ENCODE measurements around the gene GNG7.
"Not testable (repeated sequence)": the region's sequence is repeated elsewhere in the genome, so short reads cannot be mapped to it uniquely, and the experiment has no call there.

GNG7 gene

GRCh38 chr19:2512523-2513431, 189.7 kb downstream of the GNG7 start:
- Mint-ChIP-seq H3K4me3 (no peak overlapping the region), H3K9me3 (no peaks in the 10 kb centered on the region), H3K27me3 (peaks cover 12% of the 10 kb centered on the region), H3K36me3 (ENCODE audit: low read depth) (no peaks in the 10 kb centered on the region), H3K4me1 (ENCODE audit: low read depth) (peaks cover 5% of the 10 kb centered on the region), H3K27ac (no peak overlapping the region)
- intact Hi-C loops (cut with micrococcal nuclease) = no loop called here

GRCh38 chr19:2511991-2512390, 190.5 kb downstream of the GNG7 start:
- no peak overlapping the region for H3K4me3 Mint-ChIP-seq
- intact Hi-C loops (cut with micrococcal nuclease) = no loop called here

GRCh38 chr19:2511570-2511969, 190.9 kb downstream of the GNG7 start:
- no peaks in the 10 kb centered on the region for H3K36me3 Mint-ChIP-seq (ENCODE audit: low read depth)
- no peak overlapping the region for H3K27ac Mint-ChIP-seq
- no peaks in the 10 kb centered on the region for H3K9me3 Mint-ChIP-seq
- peaks cover 14% of the 10 kb centered on the region for H3K4me1 Mint-ChIP-seq (ENCODE audit: low read depth)
- no peak overlapping the region for H3K4me3 Mint-ChIP-seq
- intact Hi-C loops (cut with micrococcal nuclease) = no loop called here
- H3K27me3 Mint-ChIP-seq = peaks cover 14% of the 10 kb centered on the region

More at GRCh38 chr19:2511991-2512390, 190.5 kb downstream of the GNG7 start:
- H3K36me3 Mint-ChIP-seq (ENCODE audit: low read depth) = no peaks in the 10 kb centered on the region
- no peak overlapping the region for H3K27ac Mint-ChIP-seq
- H3K4me1 Mint-ChIP-seq (ENCODE audit: low read depth) = peaks cover 13% of the 10 kb centered on the region
- H3K27me3 Mint-ChIP-seq = peaks cover 14% of the 10 kb centered on the region
- no peaks in the 10 kb centered on the region for H3K9me3 Mint-ChIP-seq

GRCh38 chr19:2509096-2509495, 193.4 kb downstream of the GNG7 start:
- Mint-ChIP-seq H3K27ac (no peak overlapping the region), H3K9me3 (no peaks in the 10 kb centered on the region), H3K36me3 (ENCODE audit: low read depth) (no peaks in the 10 kb centered on the region), H3K27me3 (peaks cover 27% of the 10 kb centered on the region), H3K4me1 (ENCODE audit: low read depth) (peaks cover 17% of the 10 kb centered on the region), H3K4me3 (no peak overlapping the region)
- intact Hi-C loops (cut with micrococcal nuclease) = no loop called here

GRCh38 chr19:2507109-2507508, 195.4 kb downstream of the GNG7 start:
- Mint-ChIP-seq H3K27me3 (peaks cover 29% of the 10 kb centered on the region), H3K36me3 (ENCODE audit: low read depth) (no peaks in the 10 kb centered on the region), H3K4me3 (no peak overlapping the region), H3K27ac (no peak overlapping the region), H3K9me3 (no peaks in the 10 kb centered on the region), H3K4me1 (ENCODE audit: low read depth) (peaks cover 27% of the 10 kb centered on the region)
- intact Hi-C loops (cut with micrococcal nuclease) = no loop called here

- H3K27me3 Mint-ChIP-seq = peaks cover 29% of the 10 kb centered on the region
- H3K9me3 Mint-ChIP-seq; H3K36me3 Mint-ChIP-seq (ENCODE audit: low read depth); H3K4me3 Mint-ChIP-seq; H3K27ac Mint-ChIP-seq; intact Hi-C loops (cut with micrococcal nuclease): not testable (repeated sequence)
- H3K4me1 Mint-ChIP-seq (ENCODE audit: low read depth) = peaks cover 27% of the 10 kb centered on the region
Measured at GRCh38 chr19:2506656-2507055, 195.8 kb downstream of the GNG7 start.

GRCh38 chr19:2503521-2504109, 198.9 kb downstream of the GNG7 start:
- Mint-ChIP-seq H3K36me3 (ENCODE audit: low read depth) (no peaks in the 10 kb centered on the region), H3K27ac (peak overlapping the region; percentile 59), H3K9me3 (no peaks in the 10 kb centered on the region), H3K4me3 (no peak overlapping the region), H3K4me1 (ENCODE audit: low read depth) (peaks cover 32% of the 10 kb centered on the region), H3K27me3 (peaks cover 42% of the 10 kb centered on the region)
- intact Hi-C loops (cut with micrococcal nuclease) = no loop called here

GRCh38 chr19:2500841-2501261, 201.6 kb downstream of the GNG7 start:
- no peak overlapping the region for H3K4me3 Mint-ChIP-seq
- peaks cover 35% of the 10 kb centered on the region for H3K27me3 Mint-ChIP-seq
- H3K36me3 Mint-ChIP-seq (ENCODE audit: low read depth) = no peaks in the 10 kb centered on the region
- intact Hi-C loops (cut with micrococcal nuclease) = no loop called here
- no peaks in the 10 kb centered on the region for H3K9me3 Mint-ChIP-seq
- peak overlapping the region; percentile 8 for H3K27ac Mint-ChIP-seq
- H3K4me1 Mint-ChIP-seq (ENCODE audit: low read depth) = peaks cover 23% of the 10 kb centered on the region

- Mint-ChIP-seq H3K9me3 (no peaks in the 10 kb centered on the region), H3K4me3 (no peak overlapping the region), H3K27ac (no peak overlapping the region), H3K27me3 (peaks cover 29% of the 10 kb centered on the region), H3K36me3 (ENCODE audit: low read depth) (no peaks in the 10 kb centered on the region), H3K4me1 (ENCODE audit: low read depth) (peaks cover 26% of the 10 kb centered on the region)
- intact Hi-C loops (cut with micrococcal nuclease) = no loop called here
Measured at GRCh38 chr19:2500156-2500555, 202.3 kb downstream of the GNG7 start.

- Mint-ChIP-seq H3K4me3 (no peak overlapping the region), H3K9me3 (no peaks in the 10 kb centered on the region), H3K36me3 (ENCODE audit: low read depth) (no peaks in the 10 kb centered on the region), H3K27me3 (peaks cover 49% of the 10 kb centered on the region), H3K27ac (no peak overlapping the region), H3K4me1 (ENCODE audit: low read depth) (peaks cover 23% of the 10 kb centered on the region)
- intact Hi-C loops (cut with micrococcal nuclease) = no loop called here
Measured at GRCh38 chr19:2497186-2497585, 205.3 kb downstream of the GNG7 start.

GRCh38 chr19:2495651-2496316, 206.7 kb downstream of the GNG7 start:
- H3K4me1 Mint-ChIP-seq (ENCODE audit: low read depth) = peaks cover 34% of the 10 kb centered on the region
- peak overlapping the region; percentile 48 for H3K4me3 Mint-ChIP-seq
- H3K27ac Mint-ChIP-seq = peak overlapping the region; percentile 69
- peaks cover 58% of the 10 kb centered on the region for H3K27me3 Mint-ChIP-seq
- intact Hi-C loops (cut with micrococcal nuclease) = loop anchor here (2.0 kb wide), 1 partner anchor 17 kb away; no protein-coding TSS in a partner anchor
- no peaks in the 10 kb centered on the region for H3K36me3 Mint-ChIP-seq (ENCODE audit: low read depth)
- H3K9me3 Mint-ChIP-seq = no peaks in the 10 kb centered on the region

- Mint-ChIP-seq H3K9me3 (no peaks in the 10 kb centered on the region), H3K36me3 (ENCODE audit: low read depth) (no peaks in the 10 kb centered on the region), H3K4me3 (peak overlapping the region; percentile 68), H3K27me3 (peaks cover 62% of the 10 kb centered on the region), H3K4me1 (ENCODE audit: low read depth) (peaks cover 35% of the 10 kb centered on the region), H3K27ac (no peak overlapping the region)
- intact Hi-C loops (cut with micrococcal nuclease) = loop anchor here (2.0 kb wide), 1 partner anchor 16 kb away; no protein-coding TSS in a partner anchor
Measured at GRCh38 chr19:2495130-2495641, 207.3 kb downstream of the GNG7 start.

GRCh38 chr19:2494447-2495129, 207.9 kb downstream of the GNG7 start:
- intact Hi-C loops (cut with micrococcal nuclease) = loop anchor here (2.0 kb wide), 1 partner anchor 16 kb away; no protein-coding TSS in a partner anchor
- Mint-ChIP-seq H3K36me3 (ENCODE audit: low read depth) (no peaks in the 10 kb centered on the region), H3K4me1 (ENCODE audit: low read depth) (peaks cover 38% of the 10 kb centered on the region), H3K27ac (no peak overlapping the region), H3K9me3 (no peaks in the 10 kb centered on the region), H3K27me3 (peaks cover 62% of the 10 kb centered on the region), H3K4me3 (peak overlapping the region; percentile 68)

Measured in dendritic cell treated with granulocyte-macrophage colony-stimulating factor and Interleukin-4, amounts not matched to agents 40 ng/mL and 50 ng/mL, for 4 days (primary cell).